Bronchus fibroblast of lung (primary cell): ENCODE results near the gene PNMA8B. TPM values are rescaled to one million over a fixed set of nuclear protein-coding genes. Genes with fewer than 3 reads are reported as not detected.

Source experiments
- total RNA-seq: library from RNA; depleted of rRNA; stranded (reverse); fragments of >200 nt; gene quantifications from 2 replicates; pipeline ENCODE4 v1.2.3, GENCODE V29; 2015

Gene PNMA8B
- 0.67 and 0.74 TPM in 2 replicates for total RNA-seq

DNA sequence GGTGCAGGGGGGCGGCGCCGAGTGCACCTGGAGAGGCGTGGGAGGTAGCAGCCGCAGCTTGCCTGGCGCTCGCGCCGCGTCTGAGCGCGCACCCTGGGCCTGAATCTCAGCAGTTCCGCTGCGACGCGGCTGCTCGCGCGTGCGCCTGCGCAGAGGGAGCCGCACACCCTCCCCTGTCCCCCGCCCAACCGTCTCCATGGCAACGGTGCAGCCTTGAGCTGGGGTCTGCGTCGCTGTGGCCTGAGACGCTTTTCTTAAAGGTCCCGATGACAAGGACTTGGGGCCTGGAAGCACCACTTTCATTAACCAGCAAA is at the start of gene PNMA8B:
TSS of gene PNMA8B (minus strand) at position 82 of the 314 bp plus-strand sequence. CDS start 402 bp downstream, outside the sequence.

DNA sequence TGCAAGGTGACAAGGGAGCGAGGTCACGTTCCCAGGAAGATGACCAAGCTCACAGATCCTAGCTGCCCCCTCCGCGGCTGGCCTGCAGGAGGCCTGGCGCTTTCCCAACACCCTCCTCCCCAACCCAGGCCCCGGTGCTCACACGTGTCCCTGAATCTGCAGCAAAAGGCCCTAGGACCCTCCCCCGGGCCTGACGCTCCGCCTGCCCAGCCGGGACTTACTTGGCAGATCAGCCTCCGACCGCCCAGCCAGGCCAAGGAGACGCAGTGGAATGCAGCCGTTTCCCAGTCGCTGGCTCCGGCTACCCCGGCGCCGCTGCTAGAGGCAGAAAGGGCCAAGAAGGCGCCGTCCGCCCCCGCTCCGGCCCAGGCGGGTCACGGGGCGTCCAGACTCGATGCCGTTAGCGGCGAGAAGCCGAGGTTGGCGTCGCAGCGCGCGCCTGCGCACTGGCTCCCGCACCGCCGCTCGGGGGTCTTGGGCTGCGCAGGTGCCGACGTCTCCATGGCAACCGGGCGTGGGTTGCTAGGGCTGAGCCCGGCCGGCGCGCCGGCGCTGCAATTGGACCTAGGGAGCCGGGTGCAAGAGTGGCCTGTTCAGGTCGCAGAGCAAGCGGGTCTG is 24.4 kb downstream of the PNMA8B start, which contains the start of gene PNMA8A:
TSS of gene PNMA8A (minus strand) at position 448 of the 618 bp plus-strand sequence. CDS start 528 bp downstream, outside the sequence.

Other genes starting within 250 kb of the PNMA8B start
- 9.1 and 10.7 TPM in 2 replicates for gene HIF3A, start 198.8 kb downstream of the PNMA8B start, total RNA-seq
- gene PPP5C, start 148.8 kb downstream of the PNMA8B start, total RNA-seq = 109 and 119 TPM in 2 replicates
- gene CCDC8, start 82.3 kb downstream of the PNMA8B start, total RNA-seq = 28.2 and 30.1 TPM in 2 replicates
- gene PNMA8C, start 66.9 kb downstream of the PNMA8B start, total RNA-seq = 0.15 and 0.50 TPM in 2 replicates
- 3.7 and 3.9 TPM in 2 replicates for gene PNMA8A, start 24.3 kb downstream of the PNMA8B start, total RNA-seq
- gene CALM3, start 105.5 kb upstream of the PNMA8B start, total RNA-seq = 259 and 274 TPM in 2 replicates
- gene PTGIR, start 129.2 kb upstream of the PNMA8B start, total RNA-seq = 7.6 and 9.1 TPM in 2 replicates
- gene GNG8, start 140.3 kb upstream of the PNMA8B start, total RNA-seq = not detected in 2 replicates
- gene DACT3, start 165.3 kb upstream of the PNMA8B start, total RNA-seq = 0.89 and 1.8 TPM in 2 replicates
- gene PRKD2, start 221.2 kb upstream of the PNMA8B start, total RNA-seq = 15.8 and 17.8 TPM in 2 replicates